Mucosa of stomach (tissue), 1 donor: ENCODE results near the gene DOK3.

Source experiments
- H3K27me3 ChIP-seq: one replicate; pipeline ENCODE4 v1.7.0; 2013; ENCODE audit warnings: mild to moderate bottlenecking, low read length; ENCODE audit not compliant: control insufficient read depth, insufficient read depth
- H3K36me3 ChIP-seq: one replicate; pipeline ENCODE4 v1.7.0; 2013; ENCODE audit warnings: low read length; ENCODE audit not compliant: control insufficient read depth, insufficient read depth
- H3K4me1 ChIP-seq: one replicate; pipeline ENCODE4 v1.7.0; 2013; ENCODE audit warnings: mild to moderate bottlenecking, low read length; ENCODE audit not compliant: control insufficient read depth, insufficient read depth
- H3K4me3 ChIP-seq: one replicate; pipeline ENCODE4 v1.7.0; 2013; ENCODE audit warnings: low read length
- H3K9ac ChIP-seq: one replicate; pipeline ENCODE4 v1.7.0; 2013; ENCODE audit warnings: mild to moderate bottlenecking, low read length, moderate library complexity
- H3K9me3 ChIP-seq: one replicate; pipeline ENCODE4 v1.7.0; 2013; ENCODE audit warnings: mild to moderate bottlenecking, low read length, moderate library complexity; ENCODE audit not compliant: control insufficient read depth
- donor health status: Pancreatic carcinoma.

Gene DOK3

DNA sequence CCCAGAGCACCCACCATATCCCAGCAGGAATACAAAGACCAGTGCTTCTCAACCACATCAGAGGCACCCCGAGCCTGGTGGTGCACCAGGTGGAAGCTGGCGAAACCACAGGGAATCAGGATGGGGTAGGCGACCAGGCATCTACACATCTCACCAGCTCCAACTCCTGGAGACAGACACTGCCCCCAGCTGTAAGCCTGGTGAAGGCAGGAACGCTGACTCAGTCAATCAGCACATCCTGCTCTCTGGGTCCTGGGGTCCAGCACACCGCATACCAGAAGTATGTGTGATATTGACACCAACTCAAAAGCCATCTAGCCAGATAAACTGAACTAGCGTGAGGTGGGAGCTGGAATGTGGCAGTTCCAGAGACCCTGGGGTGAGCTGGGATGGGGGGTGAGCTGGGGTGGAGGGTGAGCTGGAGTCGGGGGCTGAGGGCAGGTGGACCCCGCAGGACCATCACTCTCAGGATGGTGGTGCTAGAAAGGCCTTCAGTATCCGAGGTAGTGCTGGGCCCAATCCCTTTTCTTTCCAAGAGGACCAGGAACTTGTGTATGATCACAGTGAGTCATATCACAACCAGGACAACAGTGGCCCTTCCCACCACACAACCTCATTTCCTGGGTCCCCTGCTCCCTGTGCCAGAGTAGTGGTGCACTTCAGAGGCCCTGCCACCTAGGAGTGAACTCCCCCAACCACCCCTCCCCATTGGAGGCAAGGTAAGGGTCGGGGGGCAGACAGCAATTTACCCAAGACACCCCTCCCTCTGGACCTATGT is 38.7 kb downstream of the DOK3 start:
- H3K4me1 ChIP-seq, result peaks cover 15% of the 10 kb centered on the region
- H3K4me3 ChIP-seq, result no peak overlapping the region
- H3K9ac ChIP-seq, result no peak overlapping the region
- H3K9me3 ChIP-seq, result no peaks in the 10 kb centered on the region
- no peaks in the 10 kb centered on the region for H3K36me3 ChIP-seq
- peaks cover 26% of the 10 kb centered on the region for H3K27me3 ChIP-seq

DNA sequence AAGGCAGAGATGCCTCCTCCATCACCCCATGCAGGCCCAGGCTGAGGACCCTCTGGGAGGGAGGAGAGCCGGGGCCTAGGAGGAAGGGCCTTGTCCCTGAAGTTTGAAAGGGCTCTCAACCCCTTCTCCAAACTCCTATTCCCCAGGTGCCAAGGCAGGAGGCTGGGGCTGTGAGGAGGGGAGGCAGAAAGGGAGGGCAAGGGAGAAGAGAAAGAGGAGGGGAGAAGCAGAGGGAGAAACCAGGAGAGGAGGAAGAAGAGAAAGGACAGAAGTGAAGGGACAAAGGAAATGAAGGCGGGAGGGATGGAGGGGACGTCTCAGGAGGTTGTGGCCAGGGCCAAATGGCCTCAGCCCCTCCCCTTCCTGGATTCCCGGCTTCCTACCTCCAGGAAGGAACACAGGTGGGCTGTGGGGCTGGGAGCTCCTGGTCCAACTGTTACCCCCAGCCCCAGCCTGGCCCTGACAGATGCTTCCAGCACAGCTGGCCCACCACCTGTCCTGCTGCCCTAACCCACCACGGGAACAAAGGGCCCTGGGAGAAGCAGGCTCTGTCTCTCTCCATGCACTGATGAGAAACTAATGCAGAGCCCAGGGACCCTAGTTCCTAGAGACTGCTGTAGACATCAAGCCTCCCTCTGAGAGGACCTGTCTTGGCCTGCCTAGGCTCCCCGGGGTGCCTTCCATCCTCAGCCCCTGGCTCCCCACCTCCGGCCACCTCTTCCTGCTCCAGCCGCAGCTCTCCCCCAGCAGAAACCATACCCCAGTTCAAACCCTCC is 39.7 kb downstream of the DOK3 start:
- Histone ChIP-seq H3K4me1 (peaks cover 15% of the 10 kb centered on the region), H3K9me3 (no peaks in the 10 kb centered on the region), H3K36me3 (no peaks in the 10 kb centered on the region), H3K4me3 (no peak overlapping the region), H3K9ac (no peak overlapping the region), H3K27me3 (peaks cover 26% of the 10 kb centered on the region)

DNA sequence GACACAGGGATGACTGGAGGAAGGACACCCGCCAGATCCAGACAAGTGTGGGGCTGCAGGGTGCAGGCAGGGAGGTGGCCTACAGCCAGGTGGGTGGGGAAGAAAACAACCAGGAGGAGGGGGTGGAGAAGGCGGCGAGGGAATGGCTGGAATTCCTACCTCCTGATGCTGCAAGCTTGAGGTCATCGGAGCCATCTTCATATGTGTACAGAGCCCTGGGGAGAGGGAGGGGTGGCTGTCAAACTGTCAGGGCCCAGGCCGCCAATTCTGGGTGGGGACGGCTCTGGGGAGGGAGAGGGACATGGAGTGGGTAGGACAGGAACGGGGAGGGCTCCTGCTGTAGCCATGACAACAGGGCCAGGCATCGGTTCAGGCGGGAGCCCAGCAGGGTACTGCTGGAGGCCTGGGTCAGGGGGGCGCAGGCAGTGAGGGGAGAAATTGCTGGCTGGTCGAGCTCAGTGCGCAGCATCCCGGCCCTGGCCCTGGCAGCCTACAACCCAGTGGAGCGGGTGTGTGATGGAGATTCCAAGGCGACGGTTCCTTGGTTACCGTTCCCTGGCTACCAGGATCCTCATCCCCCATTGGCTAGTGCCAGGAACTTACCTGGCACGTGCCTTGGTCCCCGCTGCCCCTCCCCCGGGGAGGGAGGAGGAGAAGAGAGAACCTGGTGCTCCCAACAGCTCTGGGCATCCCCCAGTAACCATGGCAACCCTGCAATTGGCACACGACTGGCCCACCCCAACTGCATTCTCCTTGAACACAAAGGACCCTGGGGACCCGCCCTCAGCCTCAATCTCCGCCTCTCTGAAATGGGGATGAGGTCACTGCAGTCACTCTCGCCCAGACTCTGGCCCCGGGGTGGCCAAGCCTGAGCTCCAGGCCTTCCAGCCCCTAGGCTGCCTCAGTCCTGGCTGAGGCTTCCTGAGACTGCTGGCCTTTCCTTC is 40.7 kb downstream of the DOK3 start:
- Histone ChIP-seq H3K4me1 (peaks cover 15% of the 10 kb centered on the region), H3K9ac (no peak overlapping the region), H3K36me3 (no peaks in the 10 kb centered on the region)

DNA sequence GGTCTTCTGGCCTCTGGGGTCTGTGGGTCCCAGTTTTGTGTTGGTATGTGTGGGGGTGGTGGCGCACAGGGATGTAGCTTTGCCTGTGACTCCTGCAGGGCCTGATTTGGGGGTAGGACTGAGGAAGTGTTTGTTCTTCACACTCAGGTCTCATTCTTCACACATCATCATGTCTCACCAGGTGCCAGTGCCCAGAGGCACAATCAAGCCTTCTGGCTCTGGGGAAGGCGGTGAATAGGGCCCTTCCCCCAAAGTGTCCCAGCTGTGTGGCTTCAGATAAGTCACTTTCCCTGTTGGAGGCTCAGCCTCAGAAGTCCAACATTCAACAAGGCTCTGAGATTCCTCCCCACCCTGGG is 41.3 kb downstream of the DOK3 start:
- Histone ChIP-seq H3K4me3 (no peak overlapping the region), H3K9ac (no peak overlapping the region), H3K36me3 (no peaks in the 10 kb centered on the region), H3K27me3 (peaks cover 19% of the 10 kb centered on the region), H3K4me1 (peaks cover 15% of the 10 kb centered on the region), H3K9me3 (no peaks in the 10 kb centered on the region)

More for the DNA sequence above, 40.7 kb downstream of the DOK3 start:
- Histone ChIP-seq H3K27me3 (peaks cover 20% of the 10 kb centered on the region), H3K9me3 (no peaks in the 10 kb centered on the region), H3K4me3 (no peak overlapping the region)

DNA sequence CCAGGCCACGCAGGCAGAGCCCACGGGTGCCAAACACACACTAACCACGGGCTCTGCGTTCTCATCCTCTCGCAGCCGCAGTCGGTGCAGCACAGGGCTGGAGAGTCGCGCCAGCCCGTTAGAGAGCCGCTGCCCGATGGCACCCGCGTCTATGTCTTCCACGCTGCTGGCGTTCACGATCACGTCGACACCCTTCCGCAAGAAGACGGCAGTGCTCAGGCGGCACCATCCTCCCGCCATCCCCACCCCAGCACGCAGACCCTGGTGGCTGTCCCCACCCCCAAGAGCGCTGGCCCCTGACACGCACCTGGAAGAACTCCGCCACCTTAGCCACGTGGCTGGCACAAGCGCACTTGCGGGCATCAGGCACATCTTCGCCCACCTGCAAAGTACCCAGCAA is 42.2 kb downstream of the DOK3 start:
- H3K4me3 ChIP-seq, result no peak overlapping the region
- no peaks in the 10 kb centered on the region for H3K9me3 ChIP-seq
- peaks cover 13% of the 10 kb centered on the region for H3K4me1 ChIP-seq
- no peak overlapping the region for H3K9ac ChIP-seq
- peaks cover 14% of the 10 kb centered on the region for H3K27me3 ChIP-seq
- H3K36me3 ChIP-seq, result no peaks in the 10 kb centered on the region

DNA sequence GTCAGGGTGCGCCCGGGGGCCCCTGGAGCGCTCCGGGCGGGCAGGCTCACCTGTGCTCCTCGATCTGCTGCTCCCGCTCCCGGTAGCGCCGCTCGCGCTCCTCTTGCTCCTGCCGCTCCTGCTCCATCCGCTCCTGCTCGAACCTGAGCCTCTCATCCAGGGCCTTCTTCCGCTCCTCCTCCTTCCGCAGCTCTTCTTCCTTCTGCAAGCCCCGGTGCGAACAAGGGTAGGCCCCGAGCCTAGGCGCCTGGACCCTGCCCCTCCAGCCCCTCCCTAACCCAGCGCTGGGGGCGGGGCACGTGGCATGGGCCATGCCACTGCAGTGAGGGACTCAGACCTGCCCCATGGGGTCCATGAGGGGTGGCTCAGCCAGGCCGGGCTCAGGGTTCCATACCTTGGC is 42.8 kb downstream of the DOK3 start:
- peaks cover 9% of the 10 kb centered on the region for H3K27me3 ChIP-seq
- H3K9me3 ChIP-seq, result no peaks in the 10 kb centered on the region
- no peak overlapping the region for H3K9ac ChIP-seq
- peaks cover 7% of the 10 kb centered on the region for H3K4me1 ChIP-seq
- H3K36me3 ChIP-seq, result no peaks in the 10 kb centered on the region
- H3K4me3 ChIP-seq, result no peak overlapping the region

DNA sequence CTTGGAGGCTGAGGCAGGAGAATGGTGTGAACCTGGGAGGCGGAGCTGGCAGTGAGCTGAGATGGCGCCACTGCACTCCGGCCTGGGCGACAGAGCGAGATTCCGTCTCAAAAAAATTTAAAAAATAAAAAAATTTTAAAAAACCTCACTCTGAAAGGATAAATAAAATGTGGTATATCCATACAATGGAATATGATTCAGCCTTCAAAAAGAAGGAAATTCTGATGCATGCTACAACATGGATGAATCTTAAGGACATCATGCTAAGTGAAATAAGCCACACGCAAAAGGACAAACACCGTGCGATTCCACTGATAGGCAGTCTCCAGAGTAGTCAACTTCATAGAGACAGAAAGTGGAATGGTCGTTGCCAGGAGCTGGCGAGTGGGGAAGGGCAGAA is 44.6 kb downstream of the DOK3 start:
- peaks cover under 1% of the 10 kb centered on the region for H3K27me3 ChIP-seq
- no peaks in the 10 kb centered on the region for H3K9me3 ChIP-seq
- H3K9ac ChIP-seq, result no peak overlapping the region
- no peak overlapping the region for H3K4me3 ChIP-seq
- no peaks in the 10 kb centered on the region for H3K36me3 ChIP-seq
- H3K4me1 ChIP-seq, result peaks cover 4% of the 10 kb centered on the region

DNA sequence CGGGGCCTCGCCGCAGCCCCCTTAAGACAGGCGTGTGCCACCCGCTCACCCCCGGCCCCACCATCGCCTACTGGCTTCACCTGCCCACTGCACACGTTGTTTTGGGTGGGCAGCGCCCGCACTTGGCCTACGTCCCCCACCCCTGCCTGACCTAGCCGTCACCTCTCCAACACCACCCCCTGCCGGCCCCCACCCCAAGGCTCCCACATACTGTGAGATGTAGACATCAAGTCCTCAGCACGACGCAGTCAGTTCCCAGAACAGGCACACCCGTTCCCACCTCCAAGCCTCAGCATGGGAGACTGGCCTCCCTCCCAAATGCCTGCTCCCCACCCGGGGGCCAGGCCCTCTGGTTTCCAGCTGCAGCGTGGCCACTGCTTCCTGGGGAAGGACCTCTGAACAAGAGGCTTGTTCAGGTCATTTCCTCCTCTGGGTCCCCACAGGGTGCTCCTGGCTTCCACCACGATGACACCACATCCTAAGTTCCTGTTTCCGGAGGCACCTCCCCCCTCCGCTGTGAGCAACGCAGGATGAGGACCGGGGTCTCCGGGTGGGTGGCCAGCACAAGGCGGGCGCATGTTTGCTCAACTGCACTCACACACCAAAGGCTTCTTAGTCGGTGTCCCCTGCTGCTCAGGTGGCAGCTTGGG is 47.5 kb downstream of the DOK3 start:
- H3K9me3 ChIP-seq, result no peaks in the 10 kb centered on the region
- H3K27me3 ChIP-seq, result no peaks in the 10 kb centered on the region
- no peak overlapping the region for H3K4me3 ChIP-seq
- no peaks in the 10 kb centered on the region for H3K4me1 ChIP-seq
- no peak overlapping the region for H3K9ac ChIP-seq
- H3K36me3 ChIP-seq, result no peaks in the 10 kb centered on the region

DNA sequence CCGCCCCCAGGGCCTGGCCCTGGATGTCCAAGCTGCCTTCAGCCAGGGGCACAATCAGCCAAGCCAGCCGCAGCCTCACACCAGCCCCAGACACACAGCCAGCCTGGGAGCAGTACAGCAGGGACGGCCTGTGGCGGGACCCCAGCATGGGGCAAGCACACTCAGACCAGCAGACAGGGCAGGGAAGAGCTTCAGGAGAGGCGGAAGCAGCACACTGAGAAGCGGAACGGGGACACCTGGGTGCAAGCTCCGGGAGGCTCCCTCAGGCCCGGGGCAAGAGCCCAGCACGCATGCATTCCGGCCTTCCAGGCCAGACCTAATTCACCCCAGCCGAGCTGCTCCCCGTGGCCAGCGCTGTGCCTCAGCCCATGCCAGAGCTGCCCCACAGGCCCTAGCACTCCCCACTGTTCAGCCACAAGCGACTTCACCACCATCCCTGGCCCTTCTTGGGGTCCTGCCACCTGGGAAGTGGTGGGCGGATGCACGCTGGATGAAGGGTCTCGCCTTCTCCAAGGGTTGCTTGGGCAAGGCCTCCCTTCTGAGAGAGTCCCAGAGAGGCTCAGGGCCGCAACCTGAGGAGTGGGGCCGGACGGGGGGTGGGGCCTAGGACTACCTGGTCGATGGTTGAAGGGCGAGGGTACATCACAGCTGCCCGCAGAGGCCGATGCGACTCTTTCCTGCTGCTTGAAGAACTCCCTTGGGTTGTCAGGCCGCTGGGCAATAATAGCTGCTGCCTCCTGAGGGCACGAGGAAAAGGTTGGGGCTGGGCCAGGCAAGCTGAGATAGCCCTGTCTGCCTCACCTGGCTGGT is 49.6 kb downstream of the DOK3 start:
- no peaks in the 10 kb centered on the region for H3K36me3 ChIP-seq
- H3K9ac ChIP-seq, result no peak overlapping the region
- H3K4me1 ChIP-seq, result peaks cover 11% of the 10 kb centered on the region
- H3K4me3 ChIP-seq, result no peak overlapping the region
- no peaks in the 10 kb centered on the region for H3K27me3 ChIP-seq
- H3K9me3 ChIP-seq, result no peaks in the 10 kb centered on the region

DNA sequence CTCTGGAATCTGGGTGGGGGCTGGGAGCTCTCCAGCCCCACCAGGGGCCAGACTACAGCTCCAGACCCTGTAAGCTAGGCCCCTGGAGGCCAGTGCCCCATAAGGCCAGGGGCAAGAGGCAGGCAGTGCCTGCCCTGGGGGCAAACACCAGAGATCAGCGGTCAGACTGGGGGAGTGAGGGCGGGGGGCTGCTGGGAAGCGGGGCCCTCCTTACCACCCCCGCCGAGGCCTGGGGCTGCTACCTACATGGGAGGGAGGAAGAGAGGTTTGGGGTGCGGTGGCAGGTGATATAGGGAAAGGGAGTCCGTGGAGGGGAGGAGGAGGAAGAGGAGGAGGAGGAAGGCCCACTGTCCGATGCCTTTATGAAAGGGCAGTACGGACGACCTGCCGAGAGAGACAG is 50.3 kb downstream of the DOK3 start:
- Histone ChIP-seq H3K27me3 (no peaks in the 10 kb centered on the region), H3K36me3 (no peaks in the 10 kb centered on the region), H3K4me3 (no peak overlapping the region), H3K9ac (no peak overlapping the region), H3K4me1 (peaks cover 14% of the 10 kb centered on the region), H3K9me3 (no peaks in the 10 kb centered on the region)

DNA sequence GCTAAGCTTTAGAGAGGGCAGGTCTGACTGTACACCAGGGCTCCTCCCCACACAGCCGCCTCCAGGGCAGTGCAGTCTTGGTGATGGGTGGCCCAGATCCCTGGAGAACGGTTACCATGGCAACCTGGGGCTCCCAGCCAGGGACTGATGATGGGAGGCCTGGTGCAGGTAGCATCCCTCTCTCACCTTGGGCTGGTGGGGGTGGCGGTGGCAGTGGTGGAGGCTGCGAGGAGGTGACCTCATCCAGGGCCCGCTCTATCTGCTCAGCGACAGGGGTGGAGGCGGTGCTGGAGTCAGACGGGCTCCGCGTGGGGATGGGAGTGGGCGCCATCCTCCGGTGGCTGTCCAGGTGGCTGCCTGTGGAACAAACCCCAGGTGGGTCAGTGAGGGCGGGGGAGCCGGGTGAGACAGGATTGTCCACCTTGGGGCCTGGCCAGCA is 50.7 kb downstream of the DOK3 start:
- Histone ChIP-seq H3K4me3 (no peak overlapping the region), H3K9me3 (no peaks in the 10 kb centered on the region), H3K27me3 (no peaks in the 10 kb centered on the region), H3K9ac (no peak overlapping the region), H3K4me1 (peaks cover 18% of the 10 kb centered on the region), H3K36me3 (no peaks in the 10 kb centered on the region)
